K562 (cell line): Measurements from ENCODE around the gene HES5. TPM values are rescaled to one million over a fixed set of nuclear protein-coding genes. Genes with fewer than 3 reads are reported as not detected.

Source experiments
- ATAC-seq: fragments of 200-7000 bp; cut with Tn5 transposase; 3 replicates; pipeline ENCODE4 v1.9.1; 2020; ENCODE audit warnings: moderate library complexity
- BruUV-seq: library from RNA; stranded (reverse); fragments of 400-500 nt; replicated peaks from 2 replicates; lab custom pipeline; 2021; lab: Mats Ljungman, UMichigan
- CTCF ChIA-PET: fragments of 300-600 bp; formaldehyde crosslinking; extraction: SDS; loops from one replicate; lab custom pipeline; 2021; ENCODE audit warnings: low intra/inter-chr PET ratio; lab: Yijun Ruan, JAX
- POLR2A ChIA-PET: fragments of 300-600, 350-650 bp; sonication (Branson Sonifier 250); formaldehyde crosslinking; extraction: SDS; loops from one replicate; lab custom pipeline; 2021; ENCODE audit warnings: antibody characterized with exemption, inconsistent platforms; lab: Yijun Ruan, JAX
- DNase-seq, 4 experiments: peaks; one replicate each; pipeline versions ENCODE4 v3.0.0 to v3.0.0-alpha.2; 2011 to 2018; ENCODE audit warnings: low spot score in 3 of 4, mixed read lengths in 3 of 4; ENCODE audit errors: extremely low read depth in 1 of 4
- FAIRE-seq: peaks from 2 replicates; lab custom pipeline; 2011; peaks lifted over from hg19 to GRCh38; lab: Jason Lieb, UNC
- H2AFZ ChIP-seq: 2 replicates; pipeline ENCODE4 v1.6.0; 2011; ENCODE audit warnings: low read depth, low read length, control low read depth, inconsistent platforms
- H3K27ac ChIP-seq: fragments of 200-600 bp; 3 replicates; pipeline ENCODE4 v1.8.0; 2011; ENCODE audit warnings: low read depth, mild to moderate bottlenecking, control low read depth, inconsistent platforms, low read length, moderate library complexity, mixed read lengths; ENCODE audit errors: extremely low read depth
- H3K27me3 ChIP-seq, 2 experiments: fragments of 300-600 bp in 1 of 2; 2 replicates in 1 of 2; 3 replicates in 1 of 2; pipeline versions ENCODE4 v1.6.0 to v1.8.0; 2011; ENCODE audit warnings: inconsistent platforms in 2 of 2, low read length in 2 of 2, mild to moderate bottlenecking in 1 of 2, mixed read lengths in 1 of 2, moderate library complexity in 1 of 2; ENCODE audit not compliant: control insufficient read depth in 2 of 2, insufficient read depth in 2 of 2
- H3K36me3 ChIP-seq: fragments of 300-600 bp; 3 replicates; pipeline ENCODE4 v1.8.0; 2011; ENCODE audit warnings: mild to moderate bottlenecking, low read length, inconsistent platforms; ENCODE audit not compliant: control insufficient read depth, insufficient read depth
- H3K4me1 ChIP-seq, 2 experiments: fragments of 200-600 bp in 1 of 2; replicated peaks in 1 of 2; 2 replicates in 1 of 2; 3 replicates in 1 of 2; pipeline versions ENCODE4 v1.5.1 to v1.8.0; 2011; ENCODE audit warnings: inconsistent platforms in 2 of 2, low read length in 2 of 2, mild to moderate bottlenecking in 1 of 2, mixed read lengths in 1 of 2, moderate library complexity in 1 of 2; ENCODE audit not compliant: control insufficient read depth in 2 of 2, insufficient read depth in 2 of 2
- H3K4me2 ChIP-seq: 2 replicates; pipeline ENCODE4 v1.6.1; 2011; ENCODE audit warnings: low read length, control low read depth, inconsistent platforms, mixed read lengths; ENCODE audit not compliant: insufficient read depth
- H3K4me3 ChIP-seq: fragments of 200-600 bp; sonication (generic), shearing (Covaris generic); 2 replicates; pipeline ENCODE4 v1.5.1; 2016; ENCODE audit warnings: control low read depth, inconsistent platforms
- H3K79me2 ChIP-seq: fragments of 200-600 bp; 3 replicates; pipeline ENCODE4 v1.8.0; 2011; ENCODE audit warnings: low read length, inconsistent platforms; ENCODE audit not compliant: control insufficient read depth, insufficient read depth
- H3K9ac ChIP-seq, 2 experiments: 2 replicates each; pipeline versions ENCODE4 v1.6.0 to v1.6.1; 2011; ENCODE audit warnings: low read depth in 2 of 2, low read length in 2 of 2, control low read depth in 1 of 2, inconsistent platforms in 1 of 2, mild to moderate bottlenecking in 1 of 2, mixed read lengths in 1 of 2; ENCODE audit not compliant: insufficient read depth in 1 of 2
- H3K9me1 ChIP-seq: one replicate; pipeline ENCODE4 v1.6.0; 2011; ENCODE audit warnings: inconsistent platforms, mild to moderate bottlenecking, low read length, moderate library complexity; ENCODE audit not compliant: control insufficient read depth, insufficient read depth
- H3K9me3 ChIP-seq: replicated peaks from 2 replicates; pipeline ENCODE4 v1.5.1; 2011; ENCODE audit warnings: low read depth, low read length, inconsistent platforms; ENCODE audit not compliant: control insufficient read depth, insufficient read depth
- H4K20me1 ChIP-seq: replicated peaks from 2 replicates; pipeline ENCODE4 v1.6.1; 2011; ENCODE audit warnings: low read length, inconsistent platforms, mixed read lengths; ENCODE audit not compliant: control insufficient read depth, insufficient read depth
- ETV5 ChIP-seq: sonication (generic); formaldehyde crosslinking; IDR thresholded peaks from 2 replicates; pipeline ENCODE4 v1.4.0; 2020; ENCODE audit warnings: low read depth, mild to moderate bottlenecking, missing genetic modification reagents
- GMEB1 ChIP-seq: fragments of 250-450 bp; sonication (Bioruptor Pico); IDR thresholded peaks from 2 replicates; pipeline ENCODE4 v1.4.0; 2020; ENCODE audit warnings: mild to moderate bottlenecking
- HLTF ChIP-seq: fragments of 450-650 bp; IDR thresholded peaks from 2 replicates; pipeline ENCODE4 v1.6.1; 2016
- NR2C2 ChIP-seq, 2 experiments: fragments of 200-800 bp in 1 of 2; sonication (Bioruptor generic) in 1 of 2; sonication (generic) in 1 of 2; formaldehyde crosslinking in 1 of 2; IDR thresholded peaks; 2 replicates each; pipeline versions ENCODE4 v1.6.1 to v1.8.0; 2016 to 2022; ENCODE audit warnings: mild to moderate bottlenecking in 1 of 2, missing compliant biosample characterization in 1 of 2, missing genetic modification characterization in 1 of 2, missing genetic modification reagents in 1 of 2
- ZBTB49 ChIP-seq: sonication (generic); formaldehyde crosslinking; IDR thresholded peaks from 2 replicates; pipeline ENCODE4 v1.8.0; 2022; ENCODE audit warnings: missing genetic modification reagents, mild to moderate bottlenecking, borderline replicate concordance
- ZNF184 ChIP-seq: sonication (generic); formaldehyde crosslinking; IDR thresholded peaks from 2 replicates; pipeline ENCODE4 v1.5.0; 2020; ENCODE audit warnings: missing genetic modification reagents
- ZNF655 ChIP-seq: fragments of 250-450 bp; sonication (Bioruptor Pico); IDR thresholded peaks from 2 replicates; pipeline ENCODE4 v1.5.0; 2021
- ZNF740 ChIP-seq, 3 experiments: fragments of 200-800 bp in 1 of 3; sonication (Bioruptor generic) in 1 of 3; sonication (generic) in 1 of 3; formaldehyde crosslinking in 1 of 3; IDR thresholded peaks; 2 replicates each; pipeline versions ENCODE4 v1.6.1 to v1.8.0; 2016 to 2022; ENCODE audit warnings: mild to moderate bottlenecking in 2 of 3, missing compliant biosample characterization in 2 of 3, missing genetic modification characterization in 2 of 3, missing genetic modification reagents in 1 of 3
- WGBS: fragments of 100-300 bp; shearing (Covaris generic); methylation state at CpG from one replicate; pipeline ENCODE4 v1.1.6; 2016; ENCODE audit warnings: low coverage, mixed read lengths; ENCODE audit not compliant: insufficient coverage; ENCODE audit errors: missing lambda C conversion rate; 5-methylcytosine and 5-hydroxymethylcytosine counted together
- in situ Hi-C: fragments of 300-500 bp; cut with MboI; formaldehyde crosslinking; loops from 4 replicates; pipeline ENCODE4 v1.15.0; 2018; ENCODE audit warnings: inconsistent platforms, mixed read lengths
- intact Hi-C: fragments of 100-400 bp; cut with micrococcal nuclease; formaldehyde crosslinking; loops from 2 replicates; pipeline ENCODE4 v1.14.2; 2022
- polyA plus RNA-seq, 8 experiments: library from polyadenylated mRNA; depleted of rRNA in 4 of 8; stranded (reverse) in 5 of 8; unstranded in 3 of 8; fragments of >200 nt; fragmentation: Nextera tagmentation in 2 of 8; fragmentation: Illumina TruSeq in 1 of 8; extraction: Ambion mirVana in 2 of 8; extraction: Trizol in 1 of 8; gene quantifications; 2 replicates each; pipeline versions ENCODE4 v1.2.1 to v1.2.3, GENCODE V29; 2011 to 2014; ENCODE audit warnings: inconsistent platforms in 1 of 8, missing spikeins in 1 of 8
- total RNA-seq, 7 experiments: library from RNA; depleted of rRNA in 6 of 7; stranded (reverse); fragments of >200 nt in 6 of 7; fragmentation: Illumina TruSeq in 2 of 7; extraction: Trizol in 2 of 7; gene quantifications; 2 replicates each; pipeline versions ENCODE4 v1.2.1 to v1.2.3, GENCODE V29; 2011 to 2021; ENCODE audit warnings: low replicate concordance in 1 of 7

Gene HES5
- total and polyA plus RNA-seq, 9 of the 15 experiments (the other 6 are each of a cell fraction or from before 2014, with no cell fraction given) = not detected

GRCh38 chr1:2502210-2502609 is 27.9 kb downstream of the HES5 start:
- CTCF ChIA-PET = no interaction called here

More at GRCh38 chr1:2502210-2502609, 27.9 kb downstream of the HES5 start:
- Histone ChIP-seq H3K36me3 (peaks cover under 1% of the 10 kb centered on the region; the same call in 1 of the 3 replicates), H3K27ac (no peak overlapping the region), H3K9me3 (no peaks in the 10 kb centered on the region), H3K4me2 (no peak overlapping the region), H2AFZ (no peak overlapping the region), H3K9ac (no peak overlapping the region), H3K9me1 (no peaks in the 10 kb centered on the region), H3K79me2 (no peaks in the 10 kb centered on the region), H3K27me3 (peaks cover 27 to 46% of the 10 kb centered on the region in 2 experiments; a peak in 4 of 5 replicates), H3K4me1 (peaks cover 0 to 89% of the 10 kb centered on the region in 2 experiments; a peak in 2 of 5 replicates), H3K4me3 (no peak overlapping the region), H4K20me1 (peaks cover 15% of the 10 kb centered on the region; the same call in 1 of the 2 replicates)
- WGBS = 31% methylated on average over 34 of the region's 34 CpGs
- intact Hi-C loops (no loop called here), in situ Hi-C loops (no loop called here)
- ATAC-seq (no peak), DNase-seq (no peak), FAIRE-seq (no peak)
- POLR2A ChIA-PET = interaction anchor here (1.1 to 1.5 kb wide), 2 partner anchors 9 to 24 kb away, joined by 3 to 8 read pairs; partner anchors contain the start of gene PANK4
- BruUV-seq = no TSS peak
- TF ChIP-seq ETV5 (CRISPR knock-in tag) = no peak
- no peak for TF ChIP-seq GMEB1 (CRISPR knock-in tag)
- no peak for TF ChIP-seq ZBTB49 (CRISPR knock-in tag)
- no peak for TF ChIP-seq ZNF655 (CRISPR knock-in tag)
- TF ChIP-seq ZNF184 (CRISPR knock-in tag) = no peak
- no peak for TF ChIP-seq ZNF740 (CRISPR knock-in tag; IDR thresholded peaks at IDR 0.05)
- no peak for TF ChIP-seq ZNF740 (tag; IDR thresholded peaks at IDR 0.05)
- no peak for TF ChIP-seq HLTF
- no peak for TF ChIP-seq NR2C2 (CRISPR knock-in tag; IDR thresholded peaks at IDR 0.05)
- no peak for TF ChIP-seq NR2C2 (tag; IDR thresholded peaks at IDR 0.05)
